HG03139 (cell line): ENCODE measurements around the gene SPECC1.
"Not testable (repeated sequence)": the region's sequence is repeated elsewhere in the genome, so short reads cannot be mapped to it uniquely, and the experiment has no call there.

Experiments
- ATAC-seq: cut with Tn5 transposase; IDR thresholded peaks from one replicate; pipeline ENCODE4 v1.9.1; 2021; ENCODE audit not compliant: unreplicated experiment

Gene SPECC1

DNA sequence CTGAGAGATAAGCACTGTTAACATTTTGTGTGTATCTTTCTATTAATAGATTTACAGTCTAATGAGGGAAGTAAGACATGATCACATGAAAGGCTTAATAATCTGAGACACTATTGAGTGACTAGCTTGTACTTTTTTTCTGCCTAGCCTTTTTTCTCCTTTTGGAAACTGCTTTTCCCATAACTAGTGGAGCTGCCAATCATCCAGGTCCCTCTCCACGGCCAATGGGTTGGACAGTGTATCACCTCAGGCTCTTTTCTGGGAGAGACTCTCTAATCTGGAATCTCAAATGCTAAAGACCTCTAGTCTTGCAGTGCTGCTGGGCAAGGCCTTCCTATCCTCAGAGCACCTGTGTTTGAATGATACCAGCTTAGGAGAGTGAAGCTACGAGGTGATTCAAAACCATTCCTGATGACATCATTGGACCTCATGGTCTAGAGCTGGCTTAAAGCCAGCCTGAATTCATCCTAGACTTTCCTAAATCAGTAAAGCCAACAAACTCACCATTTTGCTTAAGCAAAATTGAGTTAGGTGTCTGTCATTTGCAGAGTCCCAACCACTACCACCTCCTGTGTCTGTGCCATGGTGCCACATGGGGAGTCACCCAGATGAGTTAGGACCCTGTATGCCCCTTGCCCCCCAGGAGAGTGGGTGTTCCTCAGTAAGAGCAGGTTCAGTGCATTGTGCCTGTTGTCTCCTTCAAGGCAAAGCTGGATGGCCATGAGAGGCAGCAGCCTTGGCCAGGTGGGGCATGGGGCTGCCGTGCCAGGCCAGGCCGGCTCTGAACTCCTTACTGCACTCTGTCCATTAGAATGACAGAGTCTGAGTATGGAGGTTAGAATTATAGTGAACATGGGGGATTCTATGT, 62.9 kb downstream of the SPECC1 start:
- no peak for ATAC-seq

GRCh38 chr17:20072692-20072992, 63.5 kb downstream of the SPECC1 start:
- no peak for ATAC-seq

- ATAC-seq = peak; percentile 46
Measured at GRCh38 chr17:20073055-20073979, 64.2 kb downstream of the SPECC1 start.

GRCh38 chr17:20074001-20074400, 64.8 kb downstream of the SPECC1 start:
- ATAC-seq = no peak

DNA sequence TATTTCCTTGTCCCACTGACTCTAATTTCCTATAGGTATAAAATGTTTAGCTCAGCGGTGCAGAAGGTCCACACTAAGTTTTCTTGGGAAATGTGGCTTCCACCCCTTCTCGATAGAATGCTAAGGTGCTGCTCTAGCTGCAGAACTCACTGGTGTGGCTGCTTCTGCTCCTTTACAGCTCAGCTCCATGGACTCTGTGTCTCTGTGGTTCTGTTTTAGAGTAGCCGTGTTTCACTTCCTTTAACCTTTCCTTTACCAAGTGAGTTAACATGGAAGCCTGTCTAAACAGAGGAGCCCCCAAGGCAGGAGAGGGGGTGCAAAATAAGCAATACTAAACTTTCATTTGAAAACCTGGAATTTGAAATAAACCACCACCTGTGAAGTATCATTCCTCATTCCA, 65.3 kb downstream of the SPECC1 start:
- no peak for ATAC-seq

- not testable (repeated sequence) for ATAC-seq
Measured at GRCh38 chr17:20076137-20076536, 67.0 kb downstream of the SPECC1 start.

- ATAC-seq = no peak
Measured at GRCh38 chr17:20077978-20078685, 69.0 kb downstream of the SPECC1 start.

DNA sequence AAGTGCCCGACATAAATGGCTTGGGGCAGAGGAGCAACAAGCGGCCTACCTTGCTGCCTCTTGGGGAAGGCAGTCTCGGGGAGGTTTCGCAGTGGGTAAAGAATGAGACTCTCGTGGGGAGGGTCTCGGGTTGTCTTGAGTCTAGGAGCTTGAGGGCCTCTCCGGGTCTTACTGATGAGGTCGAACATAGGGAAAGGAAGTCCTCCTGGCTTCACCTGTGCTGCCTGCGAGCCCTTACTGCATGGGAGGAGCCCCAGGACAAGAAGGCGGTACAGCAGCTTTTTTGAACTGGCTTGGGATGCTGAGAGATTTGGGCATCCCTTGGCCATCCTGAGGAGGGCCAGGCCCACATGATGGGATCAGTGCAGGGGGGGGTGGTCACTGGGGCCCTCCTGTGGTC, 71.4 kb downstream of the SPECC1 start:
- no peak for ATAC-seq

DNA sequence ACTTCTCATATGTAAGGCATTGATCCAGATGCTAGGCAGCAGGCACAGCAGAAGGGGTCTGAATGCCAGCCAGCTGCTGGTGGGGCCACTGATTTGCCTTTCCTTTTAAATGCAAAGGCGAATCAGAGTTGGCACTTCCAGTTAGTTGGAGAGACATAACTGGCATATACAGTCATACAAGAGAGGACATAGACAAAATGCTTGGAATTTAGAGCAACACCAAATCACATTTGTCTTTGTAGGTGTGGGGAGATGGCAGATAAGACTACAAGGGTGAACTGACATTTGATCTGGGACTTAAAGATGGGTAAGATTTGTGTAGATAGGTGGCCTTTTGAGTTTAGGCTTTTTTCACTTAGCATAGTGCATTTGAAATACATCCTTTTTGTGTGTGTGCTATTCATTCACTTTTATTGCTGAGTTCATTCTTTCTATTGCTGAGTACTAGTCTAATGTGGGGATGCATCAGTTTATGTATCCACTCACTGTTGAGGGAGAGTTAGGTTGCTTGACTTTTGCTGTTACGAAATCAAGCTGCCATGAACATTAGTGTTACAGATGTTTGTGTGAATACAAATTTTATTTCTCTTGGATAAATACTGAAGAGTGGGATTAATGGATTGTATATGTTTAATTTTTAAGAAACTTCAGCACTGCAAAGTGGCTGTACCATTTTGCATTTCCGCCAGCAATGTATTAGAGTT, 74.1 kb downstream of the SPECC1 start:
- no peak for ATAC-seq

- no peak for ATAC-seq
Measured at GRCh38 chr17:20084621-20085282, 75.6 kb downstream of the SPECC1 start.

GRCh38 chr17:20085283-20085845, 76.2 kb downstream of the SPECC1 start:
- ATAC-seq = no peak

DNA sequence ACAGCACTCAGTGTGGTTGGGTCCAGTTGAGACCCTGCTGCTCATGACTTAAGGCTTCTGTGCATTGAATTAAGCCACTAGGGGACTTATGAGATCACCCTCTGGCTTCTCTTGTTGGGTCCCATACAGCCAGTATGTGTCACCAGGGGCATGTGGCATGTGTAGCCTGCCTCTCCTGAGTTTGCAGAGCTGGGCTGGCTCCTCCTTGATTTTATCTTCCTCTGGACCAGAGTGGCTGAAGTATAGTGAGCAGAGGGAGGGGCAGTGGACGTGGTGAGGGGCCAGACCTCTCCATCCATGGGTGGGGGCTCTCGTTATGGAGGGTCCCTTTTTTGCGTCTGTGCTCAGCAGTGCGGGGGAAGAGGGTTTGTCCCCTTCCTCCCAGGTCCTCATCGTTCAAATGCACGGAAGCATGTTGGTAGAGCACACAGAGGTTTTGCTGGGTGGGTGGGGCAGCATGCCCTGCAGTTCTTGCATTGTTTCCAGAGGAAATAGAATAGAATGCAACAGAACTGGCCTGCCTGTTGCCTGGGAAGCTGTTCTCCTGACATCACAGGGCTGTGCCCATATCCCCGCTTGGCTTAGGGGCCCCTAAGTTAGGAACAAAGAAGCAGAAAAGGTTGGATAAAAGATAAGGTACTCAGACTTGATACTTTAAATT, 77.4 kb downstream of the SPECC1 start:
- ATAC-seq = no peak

- no peak for ATAC-seq
Measured at GRCh38 chr17:20087538-20088250, 78.5 kb downstream of the SPECC1 start.

GRCh38 chr17:20089756-20090547, 80.8 kb downstream of the SPECC1 start:
- ATAC-seq = no peak

DNA sequence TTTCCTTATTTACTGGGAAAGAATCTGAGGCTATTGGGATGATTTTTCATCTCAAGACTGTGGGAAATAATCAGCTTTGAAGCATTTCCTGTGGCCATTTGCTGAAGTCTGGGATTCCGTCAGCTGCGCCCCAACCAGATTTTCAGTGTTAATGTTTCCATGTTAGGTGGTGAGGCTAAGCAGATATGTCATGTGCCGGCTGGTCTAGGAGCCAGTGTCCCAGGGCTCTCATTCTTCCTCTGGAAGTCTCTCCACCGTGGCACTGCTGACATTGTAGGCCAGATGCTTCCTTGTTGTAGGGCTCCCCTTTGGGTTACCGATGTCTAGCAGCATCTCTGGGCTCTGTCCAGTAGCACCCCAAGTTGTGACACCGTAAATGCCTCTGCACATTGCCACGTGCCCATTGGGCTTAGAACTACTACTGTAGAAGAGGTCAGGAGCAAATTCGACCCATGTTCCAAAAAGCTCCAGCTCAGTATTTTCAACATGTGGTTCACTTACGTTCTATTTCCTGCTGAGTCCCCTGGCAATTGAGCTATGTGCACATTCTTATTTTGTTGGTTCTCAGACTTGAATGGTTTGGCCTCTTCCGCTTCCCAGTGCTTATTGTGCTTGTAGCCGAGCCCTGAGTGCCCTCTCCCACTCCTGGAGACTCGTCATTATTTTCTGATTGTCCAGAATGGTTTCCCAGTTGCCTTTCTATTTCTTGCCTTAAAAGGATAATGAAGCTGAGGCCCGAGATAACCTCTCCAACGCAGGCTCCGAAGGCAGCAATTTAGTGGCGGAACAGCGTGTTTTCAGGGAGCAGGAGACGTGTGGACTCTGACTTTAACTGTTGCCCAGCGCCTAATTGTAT, 82.2 kb downstream of the SPECC1 start:
- no peak for ATAC-seq

- no peak for ATAC-seq
Measured at GRCh38 chr17:20092261-20092867, 83.2 kb downstream of the SPECC1 start.
